Kasumi-1 (cell line): ENCODE results near the gene METTL18.

Experiments used
- DNase-seq, 2 experiments: peaks; one replicate each; lab custom pipeline; 2025; lab: John Stamatoyannopoulos, UW

METTL18 gene

DNA sequence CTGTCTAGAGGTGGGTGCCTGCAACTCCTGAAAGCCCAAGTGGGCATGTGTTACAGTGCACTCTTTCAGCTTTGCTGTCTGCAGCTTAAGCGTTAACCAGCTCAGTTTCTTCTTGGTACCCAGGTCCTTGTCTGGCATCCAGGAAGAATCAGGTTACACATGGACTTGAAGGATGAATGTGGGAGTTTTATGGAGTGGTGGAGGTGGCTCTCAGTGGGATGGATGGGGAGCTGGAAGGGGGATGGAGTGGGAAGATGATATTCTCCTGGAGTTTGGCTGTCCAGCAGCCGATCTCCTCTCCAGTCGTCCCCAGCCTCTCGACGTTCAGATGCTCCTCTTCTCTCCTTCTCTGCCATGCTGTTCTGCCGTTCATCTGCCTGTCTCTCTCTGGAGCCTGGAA lies 9.4 kb downstream of the METTL18 start:
- no peak for DNase-seq

DNA sequence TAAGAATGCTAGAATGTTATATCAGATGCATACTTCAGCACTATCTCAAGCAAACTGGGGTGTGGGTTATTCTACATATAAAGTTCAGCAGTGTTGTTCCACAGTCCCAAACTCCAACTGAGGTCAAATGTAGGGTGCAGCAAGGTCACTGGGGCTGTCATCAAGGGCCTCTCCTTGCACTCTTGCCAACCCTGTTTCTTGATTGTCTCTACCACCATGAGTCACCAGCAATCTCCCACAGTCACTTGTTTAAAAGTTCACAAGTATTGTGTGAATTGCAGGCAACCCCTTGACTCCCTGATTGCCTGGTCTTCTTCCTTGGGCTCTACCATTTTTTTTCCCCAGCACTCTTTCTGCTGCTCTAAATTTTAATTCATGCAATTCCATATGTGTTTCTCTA lies 10.6 kb downstream of the METTL18 start:
- no peak for DNase-seq

GRCh38 chr1:169782596-169782995 lies 12.1 kb downstream of the METTL18 start:
- no peak for DNase-seq

DNA sequence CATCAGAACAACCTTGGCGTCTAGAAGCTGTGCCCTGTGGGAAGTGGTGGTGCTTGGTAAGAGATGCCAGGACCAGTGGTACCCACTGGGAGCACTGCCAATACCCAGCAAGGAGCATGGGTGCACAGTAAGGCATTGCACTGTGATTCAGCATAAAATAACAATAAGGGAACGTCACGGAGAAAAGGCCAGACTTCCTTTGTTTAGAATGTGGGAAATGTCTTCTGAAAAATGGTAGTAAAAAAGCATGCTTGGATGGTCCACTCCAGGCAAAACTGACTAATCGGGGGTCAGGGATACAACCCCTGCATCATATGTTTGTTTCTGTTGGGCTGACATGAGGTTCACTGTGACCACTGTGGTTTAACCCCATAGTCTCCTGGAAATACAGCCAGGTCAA lies 14.7 kb downstream of the METTL18 start:
- no peak for DNase-seq

DNA sequence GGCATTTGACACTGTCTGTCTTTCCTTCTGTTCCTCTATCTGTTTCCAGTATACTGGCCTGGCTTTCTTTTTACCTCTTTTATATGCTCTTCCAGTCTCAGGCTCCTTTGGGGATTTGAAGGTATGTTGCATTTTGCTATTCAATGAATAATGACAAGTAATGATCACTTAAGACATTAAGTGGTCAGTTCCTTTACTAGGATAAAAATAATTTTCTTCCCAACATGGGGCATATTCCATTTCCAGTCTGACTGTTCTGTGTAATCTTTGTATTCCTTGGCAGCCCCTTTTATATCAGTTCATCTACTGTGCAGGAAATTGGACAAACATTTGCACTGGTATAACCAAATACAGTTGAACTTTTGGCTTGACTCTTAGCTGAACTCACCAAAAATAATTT lies 15.6 kb downstream of the METTL18 start:
- DNase-seq: no peak

DNA sequence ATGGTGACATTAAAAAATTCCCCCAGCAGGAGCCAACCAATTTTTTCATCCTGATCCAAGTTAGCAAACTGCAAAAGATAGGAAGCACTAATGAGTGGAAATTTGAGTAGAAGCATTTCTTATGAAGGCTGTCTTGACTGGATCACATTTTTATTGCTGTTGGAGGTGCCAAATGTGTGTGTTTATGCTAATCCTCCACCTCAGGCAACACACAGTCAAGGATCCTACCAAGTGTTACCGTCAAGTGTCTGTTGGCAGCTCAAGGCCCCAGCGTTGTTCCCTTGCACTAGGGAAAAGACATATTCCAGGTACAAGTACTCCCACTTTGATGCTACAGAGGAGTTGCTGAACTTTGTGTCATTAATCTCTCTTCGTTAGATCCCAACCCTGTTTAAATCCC lies 18.3 kb downstream of the METTL18 start:
- no peak for DNase-seq

DNA sequence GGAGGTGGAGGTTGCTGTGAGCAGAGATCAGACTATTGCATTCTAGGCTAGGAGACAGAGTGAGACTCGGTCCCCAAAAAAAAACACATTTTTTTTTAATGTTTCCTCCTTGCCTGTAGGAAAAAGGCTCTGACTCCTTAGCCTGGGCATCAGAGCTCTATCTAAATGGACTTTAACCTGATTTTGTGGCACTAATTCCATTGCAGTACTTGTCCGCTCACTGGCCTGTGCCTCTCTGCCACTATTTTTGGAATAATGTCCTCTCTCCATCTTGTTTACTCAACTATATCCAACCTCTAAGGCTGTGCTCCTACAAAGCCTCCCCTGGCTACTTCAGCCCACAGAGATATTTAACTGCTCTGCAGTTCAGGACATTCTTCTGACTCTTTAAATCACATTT lies 26.5 kb downstream of the METTL18 start:
- DNase-seq: no peak

DNA sequence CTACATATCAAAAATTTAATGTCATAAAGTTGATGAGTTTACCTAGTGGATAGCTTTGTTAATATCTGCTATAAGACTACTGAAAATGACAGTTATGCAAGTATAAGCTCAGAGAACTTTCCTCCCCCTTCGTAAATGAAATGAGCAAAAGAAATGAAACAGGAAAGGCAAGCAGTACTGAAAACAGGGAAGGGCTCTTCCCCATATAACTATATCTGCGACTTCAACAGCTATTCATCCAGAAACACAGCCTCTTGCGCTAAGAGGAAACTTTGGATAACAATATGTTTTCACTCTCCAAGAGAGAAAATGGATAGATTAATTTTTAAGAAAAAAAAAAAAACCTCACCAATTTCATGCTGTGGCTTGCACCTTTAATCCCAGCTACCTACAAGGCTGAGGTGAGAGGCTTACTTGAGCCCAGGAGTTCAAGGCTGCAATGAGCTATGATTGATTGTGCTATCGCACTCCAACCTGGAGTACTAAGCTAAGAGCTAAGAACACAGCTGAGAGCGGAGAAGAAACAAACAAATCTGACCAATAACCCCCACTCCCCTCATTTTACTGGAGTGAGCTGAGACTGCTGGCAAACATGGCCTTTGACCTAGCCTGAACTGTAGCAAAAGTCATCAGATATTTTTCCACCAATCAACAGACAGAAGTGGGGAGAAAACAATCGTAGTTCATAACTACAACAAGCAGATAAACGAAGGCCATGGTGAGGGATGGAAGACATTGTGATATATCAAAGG lies 29.0 kb downstream of the METTL18 start:
- DNase-seq: no peak

GRCh38 chr1:169764919-169765318 lies 29.8 kb downstream of the METTL18 start:
- no peak for DNase-seq

DNA sequence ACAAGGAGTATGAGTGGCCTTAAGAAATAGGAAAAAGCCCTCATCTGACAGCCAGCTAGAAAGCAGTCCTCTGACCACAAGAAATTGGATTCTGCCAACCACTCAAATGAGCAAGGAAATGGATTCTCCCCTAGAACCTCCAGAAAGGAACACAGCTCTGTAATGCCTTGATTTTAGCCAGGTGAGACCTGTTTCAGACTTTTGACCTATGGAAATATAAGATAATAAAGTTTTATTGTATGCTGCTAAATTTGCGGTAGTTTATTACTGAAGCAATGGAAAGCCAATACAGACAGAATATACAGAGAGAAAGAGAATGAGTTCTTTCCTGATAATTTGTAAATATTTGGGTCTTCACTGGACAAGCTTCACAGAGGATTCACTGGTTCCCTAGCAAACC lies 32.0 kb downstream of the METTL18 start:
- DNase-seq: peak; percentile 35 to 47

- DNase-seq: no peak
These were observed 35.7 kb downstream of the METTL18 start for GRCh38 chr1:169759038-169759437.

- DNase-seq: peak; percentile 3 to 19
These were observed 41.2 kb downstream of the METTL18 start for GRCh38 chr1:169753549-169753948.

GRCh38 chr1:169750041-169750440 lies 44.7 kb downstream of the METTL18 start:
- DNase-seq: no peak

DNA sequence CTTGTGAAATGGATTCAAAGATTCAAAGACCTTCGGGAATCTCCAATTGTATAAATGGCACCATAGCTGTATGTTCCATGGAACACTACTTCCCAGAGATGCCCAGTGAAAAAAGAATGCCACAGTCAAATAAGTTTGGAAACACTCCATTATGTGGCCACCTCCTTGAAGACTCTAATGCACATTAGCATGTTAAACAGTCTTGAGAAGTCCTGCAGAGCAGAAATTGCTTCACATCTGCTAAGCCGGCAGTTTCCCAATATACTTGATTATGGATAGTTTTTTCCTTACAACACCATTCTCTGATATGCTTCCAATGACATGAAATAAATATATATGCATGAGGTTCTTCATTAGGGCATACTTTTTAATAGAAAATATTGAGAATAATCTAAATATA lies 48.2 kb downstream of the METTL18 start:
- no peak for DNase-seq

DNA sequence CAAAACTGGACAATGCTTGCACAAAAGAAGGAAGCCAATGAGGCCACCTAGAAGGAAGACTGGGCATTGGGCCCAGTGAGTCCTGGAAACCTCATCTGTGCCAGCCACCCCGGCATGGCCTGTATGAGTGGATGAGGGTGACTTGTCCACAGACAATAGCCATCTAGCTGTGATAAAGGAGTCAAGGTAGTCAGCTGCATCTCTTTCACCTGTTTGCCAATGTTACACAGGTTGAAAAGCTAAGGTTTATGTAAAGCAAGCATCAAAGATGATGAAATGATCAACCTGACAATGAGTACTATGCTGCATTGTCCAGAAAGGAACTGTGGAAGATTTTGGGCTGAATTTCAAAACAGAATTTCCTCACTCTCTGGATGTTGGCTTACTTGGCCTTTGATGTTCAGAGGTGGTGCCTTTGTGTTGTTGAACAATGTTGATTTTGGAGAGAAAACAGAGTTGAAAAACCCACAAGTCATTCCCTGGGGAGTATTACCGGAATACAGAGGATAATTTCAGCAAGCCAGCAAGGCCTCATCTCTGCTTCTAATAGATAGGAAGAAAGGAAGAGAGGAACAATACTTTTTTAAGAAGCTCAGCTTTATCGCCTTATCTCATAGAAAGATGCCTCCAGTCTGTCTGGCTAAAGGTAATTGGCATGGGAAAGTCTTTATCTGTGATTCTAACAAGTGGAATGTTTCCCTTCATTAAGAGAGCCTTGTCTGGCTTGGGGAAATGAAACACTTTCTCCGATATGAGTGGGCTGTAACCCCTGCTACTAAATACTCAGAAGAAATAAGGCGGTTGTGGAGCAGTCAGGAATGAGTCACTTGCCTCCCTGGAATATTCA lies 49.5 kb downstream of the METTL18 start:
- DNase-seq: no peak
